Measurements from ENCODE around the gene BRS3.

DNA sequence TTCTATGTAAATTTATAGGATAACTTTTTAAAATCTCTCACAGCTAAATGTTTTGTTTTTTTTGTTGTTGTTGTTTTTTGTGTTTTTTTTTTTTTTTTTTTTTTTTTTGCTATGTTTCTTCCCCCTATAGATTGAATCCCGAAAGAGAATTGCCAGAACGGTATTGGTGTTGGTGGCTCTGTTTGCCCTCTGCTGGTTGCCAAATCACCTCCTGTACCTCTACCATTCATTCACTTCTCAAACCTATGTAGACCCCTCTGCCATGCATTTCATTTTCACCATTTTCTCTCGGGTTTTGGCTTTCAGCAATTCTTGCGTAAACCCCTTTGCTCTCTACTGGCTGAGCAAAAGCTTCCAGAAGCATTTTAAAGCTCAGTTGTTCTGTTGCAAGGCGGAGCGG, 4.1 kb downstream of the BRS3 start:
- TF ChIP-seq SP1 (IDR thresholded peaks at IDR 0.05), result no peak
- TF ChIP-seq FOXK2 (IDR thresholded peaks at IDR 0.05), result no peak
- TF ChIP-seq ARNT (IDR thresholded peaks at IDR 0.05), result no peak
- TF ChIP-seq TARDBP (IDR thresholded peaks at IDR 0.05), result no peak
- no peak for TF ChIP-seq NFRKB (IDR thresholded peaks at IDR 0.05)

All from HEK293T (cell line).